Superior temporal gyrus (tissue), 1 donor: Measurements from ENCODE around the gene PAIP1.
"Not testable (repeated sequence)": the region's sequence is repeated elsewhere in the genome, so short reads cannot be mapped to it uniquely, and the experiment has no call there.

Experiments used
- DNase-seq: peaks from one replicate; pipeline ENCODE4 v3.0.0-alpha.2; 2016; ENCODE audit errors: extremely low spot score

Gene PAIP1, protein sequence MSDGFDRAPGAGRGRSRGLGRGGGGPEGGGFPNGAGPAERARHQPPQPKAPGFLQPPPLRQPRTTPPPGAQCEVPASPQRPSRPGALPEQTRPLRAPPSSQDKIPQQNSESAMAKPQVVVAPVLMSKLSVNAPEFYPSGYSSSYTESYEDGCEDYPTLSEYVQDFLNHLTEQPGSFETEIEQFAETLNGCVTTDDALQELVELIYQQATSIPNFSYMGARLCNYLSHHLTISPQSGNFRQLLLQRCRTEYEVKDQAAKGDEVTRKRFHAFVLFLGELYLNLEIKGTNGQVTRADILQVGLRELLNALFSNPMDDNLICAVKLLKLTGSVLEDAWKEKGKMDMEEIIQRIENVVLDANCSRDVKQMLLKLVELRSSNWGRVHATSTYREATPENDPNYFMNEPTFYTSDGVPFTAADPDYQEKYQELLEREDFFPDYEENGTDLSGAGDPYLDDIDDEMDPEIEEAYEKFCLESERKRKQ

DNA sequence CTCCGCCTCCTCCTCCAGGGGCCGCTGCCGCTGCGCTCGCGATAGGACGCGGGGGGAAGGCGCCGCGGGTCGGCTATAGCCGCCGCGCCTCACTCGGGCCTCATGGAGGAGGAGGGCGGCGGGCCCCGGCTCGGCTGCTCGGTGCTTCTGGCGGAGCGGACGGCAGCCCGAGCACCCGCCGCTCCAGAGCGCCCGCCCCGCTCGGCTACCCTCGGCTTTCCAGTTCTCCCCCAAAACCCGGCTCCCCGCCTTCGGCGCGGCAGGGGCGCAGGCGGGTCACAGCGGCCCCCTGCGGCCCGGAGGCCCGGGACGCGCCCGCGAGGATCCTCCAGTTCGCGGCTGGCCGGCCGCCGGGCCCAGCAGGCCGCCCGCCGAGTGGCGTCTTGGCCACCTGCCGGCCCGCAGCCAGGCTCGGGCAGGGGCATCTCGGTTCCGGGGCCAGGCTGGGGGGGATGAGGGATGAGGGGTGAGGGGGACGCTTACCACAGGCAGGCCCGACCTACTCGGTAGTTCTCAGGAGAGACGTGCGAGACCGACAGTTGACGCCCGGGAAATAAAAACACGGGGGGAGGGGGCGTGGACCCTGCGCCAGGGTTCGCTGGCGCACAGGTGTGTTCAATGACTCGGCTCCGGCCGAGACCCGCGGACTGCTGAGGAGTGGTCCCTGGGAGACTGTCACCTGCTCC lies at the start of gene PAIP1:
Gene PAIP1, minus strand, starts transcription at position 221 of the 686 bp plus-strand sequence. CDS start 231 bp downstream, outside the sequence.
- peak; percentile 73 for DNase-seq

GRCh38 chr5:43606351-43606750 lies 49.5 kb upstream of the PAIP1 start:
- no peak for DNase-seq

GRCh38 chr5:43604699-43605098 lies 47.8 kb upstream of the PAIP1 start:
- DNase-seq = no peak

- DNase-seq = peak; percentile 68
Observed at GRCh38 chr5:43603344-43604217, 46.7 kb upstream of the PAIP1 start.

- peak; percentile 67 for DNase-seq
Observed at GRCh38 chr5:43602461-43603343, 45.8 kb upstream of the PAIP1 start, which contains the start of gene NNT. NNT (plus strand) TSS chr5:43603180; CDS start chr5:43609196, 6,016 bp downstream.

DNA sequence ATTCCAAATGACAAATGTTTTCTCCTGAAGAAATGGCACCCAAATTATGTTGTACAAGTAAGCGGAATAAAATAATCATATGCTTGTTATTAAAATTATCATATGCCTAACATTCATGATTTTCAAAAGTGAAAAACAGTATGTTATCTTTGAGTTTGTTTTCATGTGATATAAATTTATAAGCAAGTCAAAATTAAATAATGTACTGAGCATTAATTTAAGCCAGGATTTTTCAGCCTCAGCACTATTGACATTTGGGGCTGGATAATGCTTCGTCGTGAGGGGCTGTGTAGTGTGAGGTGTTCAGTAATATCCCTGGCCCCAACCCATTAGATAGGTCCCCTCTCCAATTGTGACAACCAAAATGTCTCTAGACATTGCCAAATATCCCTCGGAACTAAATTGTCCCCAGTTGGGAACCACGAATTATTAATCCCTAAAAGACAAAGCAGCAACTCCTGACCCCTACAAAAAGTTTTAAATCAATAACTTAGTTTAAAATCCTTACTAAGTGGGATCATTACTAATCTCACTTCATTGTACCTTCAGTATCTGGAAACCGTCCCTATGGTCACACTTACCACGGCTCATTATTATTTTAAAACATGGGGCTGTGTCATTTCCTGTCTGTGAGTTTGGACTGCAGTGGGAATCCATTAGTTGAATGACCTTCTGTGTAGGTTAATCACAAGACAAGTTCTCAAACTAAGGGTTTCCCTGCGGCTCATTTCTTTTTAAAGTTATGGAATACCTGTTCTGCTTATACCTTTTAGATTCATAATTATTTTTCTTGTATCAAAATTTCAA lies 44.8 kb upstream of the PAIP1 start:
- DNase-seq = no peak

DNA sequence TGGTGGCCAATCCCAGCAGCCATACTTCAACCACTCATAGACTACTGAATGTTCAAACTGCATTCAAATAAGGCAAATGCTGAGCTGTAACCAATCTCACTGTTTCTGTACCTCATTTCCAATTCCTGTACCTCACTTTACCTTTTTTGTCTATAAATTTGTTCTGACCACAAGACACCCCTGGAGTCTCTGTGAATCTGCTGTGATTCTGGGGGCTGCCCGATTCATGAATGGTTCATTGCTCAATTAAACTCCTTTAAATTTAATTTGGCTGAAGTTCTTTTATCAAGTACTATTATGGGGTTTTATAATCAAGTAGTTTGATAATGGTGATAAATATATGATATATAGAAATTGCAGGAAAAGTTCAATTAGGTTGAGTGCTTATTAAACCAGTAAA lies 42.0 kb upstream of the PAIP1 start:
- not testable (repeated sequence) for DNase-seq

DNA sequence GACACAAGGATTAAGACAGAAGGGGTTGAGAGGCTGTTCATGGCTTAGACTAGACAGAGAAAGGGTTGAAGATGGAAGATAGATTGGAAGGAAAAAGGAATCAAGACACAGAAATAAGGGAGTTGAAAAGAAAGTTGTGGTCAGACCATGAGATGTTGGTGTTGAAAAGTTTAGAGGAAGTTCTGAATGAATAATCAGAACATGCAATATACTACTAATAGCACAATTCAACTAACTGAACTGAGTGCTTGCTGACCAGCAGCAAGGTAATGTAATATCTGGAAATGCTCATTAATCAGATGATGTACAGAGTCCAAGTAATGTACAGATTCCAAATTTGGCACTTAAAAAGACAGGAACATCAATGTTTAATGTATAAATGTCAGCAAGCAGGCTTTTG lies 35.5 kb upstream of the PAIP1 start:
- DNase-seq = no peak

DNA sequence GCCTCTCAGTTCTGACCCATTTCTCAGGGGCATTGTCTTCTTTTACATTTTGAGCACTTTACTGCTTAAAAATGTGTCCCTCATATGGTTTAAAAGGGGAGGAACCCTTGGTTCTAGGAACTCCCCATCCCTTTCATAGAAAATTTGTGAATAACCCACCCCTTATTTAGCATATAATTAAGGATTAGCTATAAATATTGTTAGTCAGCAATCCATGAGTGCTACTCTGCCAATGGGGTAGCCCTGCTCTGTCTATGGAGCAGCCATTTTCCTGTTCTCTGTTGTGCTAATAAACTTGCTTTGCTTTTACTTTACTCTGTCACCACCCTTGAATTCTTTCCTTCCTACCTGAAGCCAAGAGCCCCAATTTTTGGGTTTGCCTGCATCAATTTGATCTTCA lies 33.8 kb upstream of the PAIP1 start:
- DNase-seq = no peak

GRCh38 chr5:43589310-43589709 lies 32.4 kb upstream of the PAIP1 start:
- DNase-seq = no peak

DNA sequence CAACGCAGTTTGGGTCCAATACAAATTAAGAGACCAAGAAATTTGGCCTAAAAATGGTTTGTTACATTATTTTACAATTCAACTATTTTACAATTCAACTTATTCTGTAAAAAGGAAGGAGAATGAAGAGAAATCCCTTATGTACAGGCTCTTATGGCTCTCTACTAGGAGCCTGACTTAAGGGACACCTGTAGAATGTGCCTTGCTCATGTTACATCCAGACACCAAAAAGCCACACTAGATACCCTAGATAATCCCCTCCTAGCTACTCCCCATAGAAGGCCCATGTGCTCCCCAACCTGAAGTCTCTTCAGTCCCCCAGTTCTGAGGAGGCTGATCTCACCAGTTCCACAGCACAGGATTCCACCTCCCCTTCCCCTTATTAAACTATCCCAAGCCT lies 32.0 kb upstream of the PAIP1 start:
- DNase-seq = no peak

- DNase-seq = no peak
Observed at GRCh38 chr5:43584166-43584699, 27.4 kb upstream of the PAIP1 start.

GRCh38 chr5:43583724-43584123 lies 26.8 kb upstream of the PAIP1 start:
- DNase-seq = no peak

GRCh38 chr5:43582082-43583005 lies 25.5 kb upstream of the PAIP1 start:
- no peak for DNase-seq

DNA sequence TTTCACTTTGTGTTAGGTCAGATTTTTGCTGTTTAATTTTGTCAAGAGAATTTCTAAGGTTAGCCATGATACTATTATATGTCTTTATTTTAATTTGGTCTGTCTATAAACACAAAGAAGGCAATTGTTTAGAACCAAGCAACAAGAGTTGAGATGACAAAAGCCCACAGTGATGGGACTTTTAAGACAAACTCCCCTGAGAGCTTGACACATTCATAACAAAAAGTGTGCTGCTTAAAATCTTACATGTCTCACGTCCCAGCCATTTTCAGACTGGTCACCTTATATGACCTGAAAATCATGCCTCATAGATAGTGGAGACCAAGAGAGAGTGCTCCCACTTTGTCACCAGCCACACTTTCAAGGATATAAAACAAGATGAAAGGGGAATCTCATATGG lies 24.5 kb upstream of the PAIP1 start:
- DNase-seq = no peak

DNA sequence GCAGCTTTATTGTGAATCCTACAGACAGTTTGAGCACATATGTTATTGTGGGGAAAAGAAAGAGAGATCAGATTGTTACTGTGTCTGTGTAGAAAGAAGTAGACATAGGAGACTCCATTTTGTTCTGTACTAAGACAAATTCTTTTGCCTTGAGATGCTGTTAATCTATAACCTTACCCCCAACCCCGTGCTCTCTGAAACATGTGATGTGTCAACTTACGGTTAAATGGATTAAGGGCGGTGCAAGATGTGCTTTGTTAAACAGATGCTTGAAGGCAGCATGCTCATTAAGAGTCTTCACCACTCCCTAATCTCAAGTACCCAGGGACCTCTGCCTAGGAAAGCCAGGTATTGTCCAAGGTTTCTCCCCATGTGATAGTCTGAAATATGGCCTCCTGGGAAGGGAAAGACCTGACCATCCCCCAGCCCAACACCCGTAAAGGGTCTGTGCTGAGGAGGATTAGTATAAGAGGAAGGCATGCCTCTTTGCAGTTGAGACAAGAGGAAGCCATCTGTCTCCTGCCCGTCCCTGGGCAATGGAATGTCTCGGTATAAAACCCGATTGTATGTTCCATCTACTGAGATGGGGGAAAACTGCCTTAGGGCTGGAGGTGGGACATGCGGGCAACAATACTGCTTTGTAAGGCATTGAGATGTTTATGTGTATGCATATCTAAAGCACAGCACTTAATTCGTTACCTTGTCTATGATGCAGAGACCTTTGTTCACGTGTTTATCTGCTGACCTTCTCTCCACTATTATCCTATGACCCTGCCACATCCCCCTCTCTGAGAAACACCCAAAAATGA lies 23.7 kb upstream of the PAIP1 start:
- DNase-seq = not testable (repeated sequence)

- no peak for DNase-seq
Observed at GRCh38 chr5:43573058-43573457, 16.2 kb upstream of the PAIP1 start.

DNA sequence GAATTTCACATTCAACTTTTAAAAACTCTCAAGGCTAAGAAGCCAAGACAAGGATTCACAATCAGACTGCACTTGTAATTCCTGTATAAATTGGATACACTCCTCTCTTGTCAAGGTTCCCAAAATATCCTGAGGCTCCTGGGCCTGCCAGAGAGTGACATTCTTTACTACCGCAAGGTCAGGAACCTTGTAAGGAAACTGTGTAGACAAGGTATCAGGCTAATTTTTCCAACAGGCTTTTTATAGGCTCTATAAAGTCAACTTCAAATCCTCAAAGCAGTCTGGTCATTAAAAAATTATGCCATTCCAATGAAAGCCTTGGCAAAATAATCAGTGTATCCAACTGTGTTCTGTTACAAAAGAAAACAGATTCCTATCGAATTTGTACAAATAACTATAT lies 15.5 kb upstream of the PAIP1 start:
- DNase-seq = no peak
